ENCODE data around the gene DNASE1.
A peak's percentile ranks its signal among the peaks of the same experiment; 100 is the strongest.
"Not testable (repeated sequence)": the region's sequence is repeated elsewhere in the genome, so short reads cannot be mapped to it uniquely, and the experiment has no call there.

Gene DNASE1

GRCh38 chr16:3608069-3608468 is 46.4 kb upstream of the DNASE1 start:
- Histone ChIP-seq H3K9me3 (ENCODE audit: control insufficient read depth, low read length) (no peaks in the 10 kb centered on the region), H3K4me3 (ENCODE audit: low read depth, low read length) (no peak overlapping the region), H3K9ac (no peak overlapping the region), H3K79me2 (peaks cover 6% of the 10 kb centered on the region), H3K4me1 (no peaks in the 10 kb centered on the region), H3K27ac (no peak overlapping the region), H3K4me2 (ENCODE audit: low read length) (no peak overlapping the region), H2AFZ (no peak overlapping the region), H3K36me3 (ENCODE audit: control insufficient read depth, insufficient read depth, low read length) (no peaks in the 10 kb centered on the region), H3K27me3 (ENCODE audit: control insufficient read depth, insufficient read depth, low read length) (no peaks in the 10 kb centered on the region)
- no peak for TF ChIP-seq CTCF (IDR thresholded peaks at IDR 0.05)

- not testable (repeated sequence) for H3K9ac ChIP-seq; H3K36me3 ChIP-seq (ENCODE audit: control insufficient read depth, insufficient read depth, low read length); H3K79me2 ChIP-seq; H3K4me1 ChIP-seq; H3K4me3 ChIP-seq (ENCODE audit: low read depth, low read length); H3K27ac ChIP-seq; H2AFZ ChIP-seq; H3K27me3 ChIP-seq (ENCODE audit: control insufficient read depth, insufficient read depth, low read length); H3K9me3 ChIP-seq (ENCODE audit: control insufficient read depth, low read length); H3K4me2 ChIP-seq (ENCODE audit: low read length)
Observed at GRCh38 chr16:3608976-3609375, 45.5 kb upstream of the DNASE1 start.

GRCh38 chr16:3609895-3610697 is 44.4 kb upstream of the DNASE1 start:
- H3K4me3 ChIP-seq (ENCODE audit: low read depth, low read length): no peak overlapping the region
- H3K9ac ChIP-seq: no peak overlapping the region
- no peaks in the 10 kb centered on the region for H3K4me1 ChIP-seq
- peak overlapping the region; percentile 94 for H3K4me2 ChIP-seq (ENCODE audit: low read length)
- H3K27me3 ChIP-seq (ENCODE audit: control insufficient read depth, insufficient read depth, low read length): no peaks in the 10 kb centered on the region
- no peak overlapping the region for H2AFZ ChIP-seq
- no peak for TF ChIP-seq CTCF (IDR thresholded peaks at IDR 0.05)
- no peaks in the 10 kb centered on the region for H3K36me3 ChIP-seq (ENCODE audit: control insufficient read depth, insufficient read depth, low read length)
- H3K79me2 ChIP-seq: peaks cover 6% of the 10 kb centered on the region
- H3K9me3 ChIP-seq (ENCODE audit: control insufficient read depth, low read length): no peaks in the 10 kb centered on the region
- H3K27ac ChIP-seq: no peak overlapping the region

GRCh38 chr16:3610698-3611145 is 43.8 kb upstream of the DNASE1 start:
- Histone ChIP-seq H2AFZ (peak overlapping the region; percentile 98), H3K9me3 (ENCODE audit: control insufficient read depth, low read length) (no peaks in the 10 kb centered on the region), H3K4me3 (ENCODE audit: low read depth, low read length) (peak overlapping the region; percentile 93), H3K27me3 (ENCODE audit: control insufficient read depth, insufficient read depth, low read length) (no peaks in the 10 kb centered on the region), H3K36me3 (ENCODE audit: control insufficient read depth, insufficient read depth, low read length) (no peaks in the 10 kb centered on the region), H3K27ac (no peak overlapping the region), H3K79me2 (peaks cover 6% of the 10 kb centered on the region), H3K9ac (no peak overlapping the region), H3K4me2 (ENCODE audit: low read length) (peak overlapping the region; percentile 94), H3K4me1 (no peaks in the 10 kb centered on the region)
- TF ChIP-seq CTCF (IDR thresholded peaks at IDR 0.05): no peak

GRCh38 chr16:3611146-3611975 is 43.1 kb upstream of the DNASE1 start, which contains the start of gene SLX4:
SLX4 (minus strand) TSS chr16:3611606; CDS start chr16:3608964, 2,642 bp downstream.
- peak within 1 kb of the TSS; percentile 93 for H3K4me3 ChIP-seq (ENCODE audit: low read depth, low read length)
- H3K79me2 ChIP-seq: peaks cover 6% of the 10 kb centered on the region
- H3K4me2 ChIP-seq (ENCODE audit: low read length): peak within 1 kb of the TSS; percentile 94
- peak within 1 kb of the TSS; percentile 98 for H2AFZ ChIP-seq
- no peaks in the 10 kb centered on the region for H3K4me1 ChIP-seq
- H3K27ac ChIP-seq: peak within 1 kb of the TSS; percentile 53
- no peak for TF ChIP-seq CTCF (IDR thresholded peaks at IDR 0.05)
- no peaks in the 10 kb centered on the region for H3K36me3 ChIP-seq (ENCODE audit: control insufficient read depth, insufficient read depth, low read length)
- peak within 1 kb of the TSS; percentile 70 for H3K9ac ChIP-seq
- H3K27me3 ChIP-seq (ENCODE audit: control insufficient read depth, insufficient read depth, low read length): no peaks in the 10 kb centered on the region
- H3K9me3 ChIP-seq (ENCODE audit: control insufficient read depth, low read length): no peaks in the 10 kb centered on the region
